K562 (cell line): ENCODE results near the gene UCKL1. TPM values are rescaled to one million over a fixed set of nuclear protein-coding genes. Genes with fewer than 3 reads are reported as not detected.

Experiments
- ATAC-seq: fragments of 200-7000 bp; cut with Tn5 transposase; 3 replicates; pipeline ENCODE4 v1.9.1; 2020; ENCODE audit warnings: moderate library complexity
- BruUV-seq: library from RNA; stranded (reverse); fragments of 400-500 nt; replicated peaks from 2 replicates; lab custom pipeline; 2021; lab: Mats Ljungman, UMichigan
- CTCF ChIA-PET: fragments of 300-600 bp; formaldehyde crosslinking; extraction: SDS; loops from one replicate; lab custom pipeline; 2021; ENCODE audit warnings: low intra/inter-chr PET ratio; lab: Yijun Ruan, JAX
- POLR2A ChIA-PET: fragments of 300-600, 350-650 bp; sonication (Branson Sonifier 250); formaldehyde crosslinking; extraction: SDS; loops from one replicate; lab custom pipeline; 2021; ENCODE audit warnings: antibody characterized with exemption, inconsistent platforms; lab: Yijun Ruan, JAX
- DNase-seq, 4 experiments: peaks; one replicate each; pipeline versions ENCODE4 v3.0.0 to v3.0.0-alpha.2; 2011 to 2018; ENCODE audit warnings: low spot score in 3 of 4, mixed read lengths in 3 of 4; ENCODE audit errors: extremely low read depth in 1 of 4
- FAIRE-seq: peaks from 2 replicates; lab custom pipeline; 2011; peaks lifted over from hg19 to GRCh38; lab: Jason Lieb, UNC
- H2AFZ ChIP-seq: 2 replicates; pipeline ENCODE4 v1.6.0; 2011; ENCODE audit warnings: low read depth, low read length, control low read depth, inconsistent platforms
- H3K27ac ChIP-seq: fragments of 200-600 bp; 3 replicates; pipeline ENCODE4 v1.8.0; 2011; ENCODE audit warnings: low read depth, mild to moderate bottlenecking, control low read depth, inconsistent platforms, low read length, moderate library complexity, mixed read lengths; ENCODE audit errors: extremely low read depth
- H3K27me3 ChIP-seq, 2 experiments: fragments of 300-600 bp in 1 of 2; 2 replicates in 1 of 2; 3 replicates in 1 of 2; pipeline versions ENCODE4 v1.6.0 to v1.8.0; 2011; ENCODE audit warnings: inconsistent platforms in 2 of 2, low read length in 2 of 2, mild to moderate bottlenecking in 1 of 2, mixed read lengths in 1 of 2, moderate library complexity in 1 of 2; ENCODE audit not compliant: control insufficient read depth in 2 of 2, insufficient read depth in 2 of 2
- H3K36me3 ChIP-seq: fragments of 300-600 bp; 3 replicates; pipeline ENCODE4 v1.8.0; 2011; ENCODE audit warnings: mild to moderate bottlenecking, low read length, inconsistent platforms; ENCODE audit not compliant: control insufficient read depth, insufficient read depth
- H3K4me1 ChIP-seq, 2 experiments: fragments of 200-600 bp in 1 of 2; replicated peaks in 1 of 2; 2 replicates in 1 of 2; 3 replicates in 1 of 2; pipeline versions ENCODE4 v1.5.1 to v1.8.0; 2011; ENCODE audit warnings: inconsistent platforms in 2 of 2, low read length in 2 of 2, mild to moderate bottlenecking in 1 of 2, mixed read lengths in 1 of 2, moderate library complexity in 1 of 2; ENCODE audit not compliant: control insufficient read depth in 2 of 2, insufficient read depth in 2 of 2
- H3K4me2 ChIP-seq: 2 replicates; pipeline ENCODE4 v1.6.1; 2011; ENCODE audit warnings: low read length, control low read depth, inconsistent platforms, mixed read lengths; ENCODE audit not compliant: insufficient read depth
- H3K4me3 ChIP-seq: fragments of 200-600 bp; sonication (generic), shearing (Covaris generic); 2 replicates; pipeline ENCODE4 v1.5.1; 2016; ENCODE audit warnings: control low read depth, inconsistent platforms
- H3K79me2 ChIP-seq: fragments of 200-600 bp; 3 replicates; pipeline ENCODE4 v1.8.0; 2011; ENCODE audit warnings: low read length, inconsistent platforms; ENCODE audit not compliant: control insufficient read depth, insufficient read depth
- H3K9ac ChIP-seq, 2 experiments: 2 replicates each; pipeline versions ENCODE4 v1.6.0 to v1.6.1; 2011; ENCODE audit warnings: low read depth in 2 of 2, low read length in 2 of 2, control low read depth in 1 of 2, inconsistent platforms in 1 of 2, mild to moderate bottlenecking in 1 of 2, mixed read lengths in 1 of 2; ENCODE audit not compliant: insufficient read depth in 1 of 2
- H3K9me1 ChIP-seq: one replicate; pipeline ENCODE4 v1.6.0; 2011; ENCODE audit warnings: inconsistent platforms, mild to moderate bottlenecking, low read length, moderate library complexity; ENCODE audit not compliant: control insufficient read depth, insufficient read depth
- H3K9me3 ChIP-seq: replicated peaks from 2 replicates; pipeline ENCODE4 v1.5.1; 2011; ENCODE audit warnings: low read depth, low read length, inconsistent platforms; ENCODE audit not compliant: control insufficient read depth, insufficient read depth
- H4K20me1 ChIP-seq: replicated peaks from 2 replicates; pipeline ENCODE4 v1.6.1; 2011; ENCODE audit warnings: low read length, inconsistent platforms, mixed read lengths; ENCODE audit not compliant: control insufficient read depth, insufficient read depth
- ARID2 ChIP-seq: fragments of 450-650 bp; IDR thresholded peaks from 2 replicates; pipeline ENCODE4 v1.6.1; 2017; ENCODE audit warnings: antibody characterized with exemption, mild to moderate bottlenecking
- ATF3 ChIP-seq, 2 experiments: fragments of 450-650 bp in 1 of 2; sonication (generic) in 1 of 2; formaldehyde crosslinking in 1 of 2; IDR thresholded peaks in 1 of 2; conservative IDR thresholded peaks in 1 of 2; 2 replicates each; pipeline versions ENCODE4 v1.6.1 to v1.8.1; 2016 to 2023; ENCODE audit warnings: mild to moderate bottlenecking in 2 of 2, moderate library complexity in 2 of 2, inconsistent platforms in 1 of 2, missing genetic modification reagents in 1 of 2
- CEBPZ ChIP-seq: fragments of 150-350 bp; IDR thresholded peaks from 2 replicates; pipeline ENCODE4 v1.6.1; 2014; ENCODE audit warnings: low read depth, mild to moderate bottlenecking, low read length, borderline replicate concordance
- HCFC1 ChIP-seq: IDR thresholded peaks from 2 replicates; pipeline ENCODE4 v1.6.1; 2012; ENCODE audit warnings: low read depth, low read length, improper control_type of control experiment
- HEY1 ChIP-seq: fragments of 250-450 bp; sonication (Bioruptor Pico); IDR thresholded peaks from 2 replicates; pipeline ENCODE4 v1.5.0; 2020; ENCODE audit warnings: mild to moderate bottlenecking, moderate library complexity, borderline replicate concordance
- MAFG ChIP-seq: fragments of 450-650 bp; conservative IDR thresholded peaks from 2 replicates; pipeline ENCODE4 v1.6.1; 2016; ENCODE audit warnings: missing genetic modification characterization, missing compliant biosample characterization
- MYNN ChIP-seq, 2 experiments: sonication (generic); formaldehyde crosslinking in 1 of 2; IDR thresholded peaks; 2 replicates each; pipeline versions ENCODE4 v1.5.0 to v1.6.1; 2016 to 2020; ENCODE audit warnings: antibody characterized with exemption in 1 of 2, missing genetic modification reagents in 1 of 2
- RNF219 ChIP-seq: fragments of 250-450 bp; sonication (Bioruptor Pico); IDR thresholded peaks from 2 replicates; pipeline ENCODE4 v1.5.0; 2022; ENCODE audit warnings: mild to moderate bottlenecking
- TEAD2 ChIP-seq: fragments of 450-650 bp; IDR thresholded peaks from 2 replicates; pipeline ENCODE4 v1.6.1; 2016; ENCODE audit warnings: missing genetic modification characterization, control low read depth, missing compliant biosample characterization
- THAP7 ChIP-seq: fragments of 250-450 bp; sonication (Bioruptor Pico); IDR thresholded peaks from 2 replicates; pipeline ENCODE4 v1.5.0; 2021
- WGBS: fragments of 100-300 bp; shearing (Covaris generic); methylation state at CpG from one replicate; pipeline ENCODE4 v1.1.6; 2016; ENCODE audit warnings: low coverage, mixed read lengths; ENCODE audit not compliant: insufficient coverage; ENCODE audit errors: missing lambda C conversion rate; 5-methylcytosine and 5-hydroxymethylcytosine counted together
- in situ Hi-C: fragments of 300-500 bp; cut with MboI; formaldehyde crosslinking; loops from 4 replicates; pipeline ENCODE4 v1.15.0; 2018; ENCODE audit warnings: inconsistent platforms, mixed read lengths
- intact Hi-C: fragments of 100-400 bp; cut with micrococcal nuclease; formaldehyde crosslinking; loops from 2 replicates; pipeline ENCODE4 v1.14.2; 2022
- polyA plus RNA-seq, 8 experiments: library from polyadenylated mRNA; depleted of rRNA in 4 of 8; stranded (reverse) in 5 of 8; unstranded in 3 of 8; fragments of >200 nt; fragmentation: Nextera tagmentation in 2 of 8; fragmentation: Illumina TruSeq in 1 of 8; extraction: Ambion mirVana in 2 of 8; extraction: Trizol in 1 of 8; gene quantifications; 2 replicates each; pipeline versions ENCODE4 v1.2.1 to v1.2.3, GENCODE V29; 2011 to 2014; ENCODE audit warnings: inconsistent platforms in 1 of 8, missing spikeins in 1 of 8
- total RNA-seq, 7 experiments: library from RNA; depleted of rRNA in 6 of 7; stranded (reverse); fragments of >200 nt in 6 of 7; fragmentation: Illumina TruSeq in 2 of 7; extraction: Trizol in 2 of 7; gene quantifications; 2 replicates each; pipeline versions ENCODE4 v1.2.1 to v1.2.3, GENCODE V29; 2011 to 2021; ENCODE audit warnings: low replicate concordance in 1 of 7

The UCKL1 gene
- total and polyA plus RNA-seq, 9 of the 15 experiments (the other 6 are each of a cell fraction or from before 2014, with no cell fraction given), result 3.1 to 52.8 (median 24.2) TPM

- Histone ChIP-seq H3K9me3 (peaks cover 5% of the 10 kb centered on the region; the same call in 1 of the 2 replicates), H2AFZ (no peak overlapping the region), H3K79me2 (peaks cover 87% of the 10 kb centered on the region), H3K27me3 (no peaks in the 10 kb centered on the region), H3K27ac (no peak overlapping the region), H3K36me3 (peaks cover 29% of the 10 kb centered on the region; the same call in 2 of the 3 replicates), H4K20me1 (no peaks in the 10 kb centered on the region), H3K4me3 (no peak overlapping the region), H3K9ac (no peak overlapping the region), H3K4me1 (peaks cover 0 to 11% of the 10 kb centered on the region in 2 experiments; a peak in 2 of 5 replicates), H3K9me1 (no peaks in the 10 kb centered on the region), H3K4me2 (no peak overlapping the region)
- no TSS peak for BruUV-seq
- intact Hi-C loops (no loop called here), in situ Hi-C loops (no loop called here)
- FAIRE-seq (no peak), DNase-seq (no peak), ATAC-seq (no peak)
- no peak for TF ChIP-seq ATF3 (IDR thresholded peaks at IDR 0.05)
- TF ChIP-seq ATF3 (CRISPR knock-in tag; conservative IDR thresholded peaks at IDR 0.05), result no peak
- no peak for TF ChIP-seq THAP7 (CRISPR knock-in tag)
- no peak for TF ChIP-seq HEY1 (CRISPR knock-in tag)
- no peak for TF ChIP-seq CEBPZ
- TF ChIP-seq TEAD2 (tag), result no peak
- TF ChIP-seq MYNN (IDR thresholded peaks at IDR 0.05), result no peak
- TF ChIP-seq MYNN (CRISPR knock-in tag; IDR thresholded peaks at IDR 0.05), result no peak
- TF ChIP-seq HCFC1, result no peak
- TF ChIP-seq ARID2, result no peak
- no peak for TF ChIP-seq RNF219 (CRISPR knock-in tag)
- TF ChIP-seq MAFG (tag), result no peak
- ChIA-PET POLR2A (no interaction called here), CTCF (no interaction called here)
- 99% methylated on average over 12 of the region's 12 CpGs for WGBS
These were observed 42.4 kb downstream of the UCKL1 start for GRCh38 chr20:63913768-63914167.
